K562 (cell line): Measurements from ENCODE around the gene CTSS. TPM values are rescaled to one million over a fixed set of nuclear protein-coding genes. Genes with fewer than 3 reads are reported as not detected.
A peak's percentile ranks its signal among the peaks of the same experiment; 100 is the strongest.

Source experiments
- ATAC-seq: fragments of 200-7000 bp; cut with Tn5 transposase; 3 replicates; pipeline ENCODE4 v1.9.1; 2020; ENCODE audit warnings: moderate library complexity
- BruUV-seq: library from RNA; stranded (reverse); fragments of 400-500 nt; replicated peaks from 2 replicates; lab custom pipeline; 2021; lab: Mats Ljungman, UMichigan
- CTCF ChIA-PET: fragments of 300-600 bp; formaldehyde crosslinking; extraction: SDS; loops from one replicate; lab custom pipeline; 2021; ENCODE audit warnings: low intra/inter-chr PET ratio; lab: Yijun Ruan, JAX
- POLR2A ChIA-PET: fragments of 300-600, 350-650 bp; sonication (Branson Sonifier 250); formaldehyde crosslinking; extraction: SDS; loops from one replicate; lab custom pipeline; 2021; ENCODE audit warnings: antibody characterized with exemption, inconsistent platforms; lab: Yijun Ruan, JAX
- DNase-seq, 4 experiments: peaks; one replicate each; pipeline versions ENCODE4 v3.0.0 to v3.0.0-alpha.2; 2011 to 2018; ENCODE audit warnings: low spot score in 3 of 4, mixed read lengths in 3 of 4; ENCODE audit errors: extremely low read depth in 1 of 4
- FAIRE-seq: peaks from 2 replicates; lab custom pipeline; 2011; peaks lifted over from hg19 to GRCh38; lab: Jason Lieb, UNC
- H2AFZ ChIP-seq: 2 replicates; pipeline ENCODE4 v1.6.0; 2011; ENCODE audit warnings: low read depth, low read length, control low read depth, inconsistent platforms
- H3K27ac ChIP-seq: fragments of 200-600 bp; 3 replicates; pipeline ENCODE4 v1.8.0; 2011; ENCODE audit warnings: low read depth, mild to moderate bottlenecking, control low read depth, inconsistent platforms, low read length, moderate library complexity, mixed read lengths; ENCODE audit errors: extremely low read depth
- H3K27me3 ChIP-seq, 2 experiments: fragments of 300-600 bp in 1 of 2; 2 replicates in 1 of 2; 3 replicates in 1 of 2; pipeline versions ENCODE4 v1.6.0 to v1.8.0; 2011; ENCODE audit warnings: inconsistent platforms in 2 of 2, low read length in 2 of 2, mild to moderate bottlenecking in 1 of 2, mixed read lengths in 1 of 2, moderate library complexity in 1 of 2; ENCODE audit not compliant: control insufficient read depth in 2 of 2, insufficient read depth in 2 of 2
- H3K36me3 ChIP-seq: fragments of 300-600 bp; 3 replicates; pipeline ENCODE4 v1.8.0; 2011; ENCODE audit warnings: mild to moderate bottlenecking, low read length, inconsistent platforms; ENCODE audit not compliant: control insufficient read depth, insufficient read depth
- H3K4me1 ChIP-seq, 2 experiments: fragments of 200-600 bp in 1 of 2; replicated peaks in 1 of 2; 2 replicates in 1 of 2; 3 replicates in 1 of 2; pipeline versions ENCODE4 v1.5.1 to v1.8.0; 2011; ENCODE audit warnings: inconsistent platforms in 2 of 2, low read length in 2 of 2, mild to moderate bottlenecking in 1 of 2, mixed read lengths in 1 of 2, moderate library complexity in 1 of 2; ENCODE audit not compliant: control insufficient read depth in 2 of 2, insufficient read depth in 2 of 2
- H3K4me2 ChIP-seq: 2 replicates; pipeline ENCODE4 v1.6.1; 2011; ENCODE audit warnings: low read length, control low read depth, inconsistent platforms, mixed read lengths; ENCODE audit not compliant: insufficient read depth
- H3K4me3 ChIP-seq: fragments of 200-600 bp; sonication (generic), shearing (Covaris generic); 2 replicates; pipeline ENCODE4 v1.5.1; 2016; ENCODE audit warnings: control low read depth, inconsistent platforms
- H3K79me2 ChIP-seq: fragments of 200-600 bp; 3 replicates; pipeline ENCODE4 v1.8.0; 2011; ENCODE audit warnings: low read length, inconsistent platforms; ENCODE audit not compliant: control insufficient read depth, insufficient read depth
- H3K9ac ChIP-seq, 2 experiments: 2 replicates each; pipeline versions ENCODE4 v1.6.0 to v1.6.1; 2011; ENCODE audit warnings: low read depth in 2 of 2, low read length in 2 of 2, control low read depth in 1 of 2, inconsistent platforms in 1 of 2, mild to moderate bottlenecking in 1 of 2, mixed read lengths in 1 of 2; ENCODE audit not compliant: insufficient read depth in 1 of 2
- H3K9me1 ChIP-seq: one replicate; pipeline ENCODE4 v1.6.0; 2011; ENCODE audit warnings: inconsistent platforms, mild to moderate bottlenecking, low read length, moderate library complexity; ENCODE audit not compliant: control insufficient read depth, insufficient read depth
- H3K9me3 ChIP-seq: replicated peaks from 2 replicates; pipeline ENCODE4 v1.5.1; 2011; ENCODE audit warnings: low read depth, low read length, inconsistent platforms; ENCODE audit not compliant: control insufficient read depth, insufficient read depth
- H4K20me1 ChIP-seq: replicated peaks from 2 replicates; pipeline ENCODE4 v1.6.1; 2011; ENCODE audit warnings: low read length, inconsistent platforms, mixed read lengths; ENCODE audit not compliant: control insufficient read depth, insufficient read depth
- ADNP ChIP-seq: fragments of 200-800 bp; sonication (Bioruptor generic); IDR thresholded peaks from 2 replicates; pipeline ENCODE4 v1.6.1; 2016; ENCODE audit warnings: missing genetic modification characterization, missing compliant biosample characterization
- GTF2E2 ChIP-seq: fragments of 200-800 bp; sonication (Bioruptor generic); IDR thresholded peaks from 2 replicates; pipeline ENCODE4 v1.6.1; 2016; ENCODE audit warnings: missing genetic modification characterization, missing compliant biosample characterization
- PML ChIP-seq: IDR thresholded peaks from 2 replicates; pipeline ENCODE4 v1.6.1; 2012; ENCODE audit warnings: low read length, inconsistent platforms
- SAP30 ChIP-seq: fragments of 200-600 bp; sonication (generic); IDR thresholded peaks from 2 replicates; pipeline ENCODE4 v1.6.1; 2012; ENCODE audit warnings: borderline replicate concordance, low read depth, mild to moderate bottlenecking, moderate library complexity, low read length, control low read depth, inconsistent platforms; ENCODE audit not compliant: insufficient read depth, poor library complexity, severe bottlenecking
- WGBS: fragments of 100-300 bp; shearing (Covaris generic); methylation state at CpG from one replicate; pipeline ENCODE4 v1.1.6; 2016; ENCODE audit warnings: low coverage, mixed read lengths; ENCODE audit not compliant: insufficient coverage; ENCODE audit errors: missing lambda C conversion rate; 5-methylcytosine and 5-hydroxymethylcytosine counted together
- in situ Hi-C: fragments of 300-500 bp; cut with MboI; formaldehyde crosslinking; loops from 4 replicates; pipeline ENCODE4 v1.15.0; 2018; ENCODE audit warnings: inconsistent platforms, mixed read lengths
- intact Hi-C: fragments of 100-400 bp; cut with micrococcal nuclease; formaldehyde crosslinking; loops from 2 replicates; pipeline ENCODE4 v1.14.2; 2022
- polyA plus RNA-seq, 8 experiments: library from polyadenylated mRNA; depleted of rRNA in 4 of 8; stranded (reverse) in 5 of 8; unstranded in 3 of 8; fragments of >200 nt; fragmentation: Nextera tagmentation in 2 of 8; fragmentation: Illumina TruSeq in 1 of 8; extraction: Ambion mirVana in 2 of 8; extraction: Trizol in 1 of 8; gene quantifications; 2 replicates each; pipeline versions ENCODE4 v1.2.1 to v1.2.3, GENCODE V29; 2011 to 2014; ENCODE audit warnings: inconsistent platforms in 1 of 8, missing spikeins in 1 of 8
- total RNA-seq, 7 experiments: library from RNA; depleted of rRNA in 6 of 7; stranded (reverse); fragments of >200 nt in 6 of 7; fragmentation: Illumina TruSeq in 2 of 7; extraction: Trizol in 2 of 7; gene quantifications; 2 replicates each; pipeline versions ENCODE4 v1.2.1 to v1.2.3, GENCODE V29; 2011 to 2021; ENCODE audit warnings: low replicate concordance in 1 of 7
- TF ChIP-seq, protein P1 (sequence below), 2 experiments: fragments of 450-650 bp in 1 of 2; sonication (generic) in 1 of 2; formaldehyde crosslinking in 1 of 2; IDR thresholded peaks; 2 replicates each; pipeline versions ENCODE4 v1.7.1 to v1.9.0; 2016 to 2022; ENCODE audit warnings: inconsistent platforms in 1 of 2, mild to moderate bottlenecking in 1 of 2, missing genetic modification reagents in 1 of 2
- TF ChIP-seq, protein P2 (sequence below): fragments of 450-650 bp; IDR thresholded peaks from 2 replicates; pipeline ENCODE4 v1.6.1; 2016; ENCODE audit warnings: borderline replicate concordance
- TF ChIP-seq, protein P3 (sequence below): fragments of 250-450 bp; sonication (Bioruptor Pico); IDR thresholded peaks from 2 replicates; pipeline ENCODE4 v1.5.0; 2022; ENCODE audit warnings: mild to moderate bottlenecking

CTSS gene
- total and polyA plus RNA-seq, 9 of the 15 experiments (the other 6 are each of a cell fraction or from before 2014, with no cell fraction given): 8.6 to 24.9 (median 10.3) TPM

DNA sequence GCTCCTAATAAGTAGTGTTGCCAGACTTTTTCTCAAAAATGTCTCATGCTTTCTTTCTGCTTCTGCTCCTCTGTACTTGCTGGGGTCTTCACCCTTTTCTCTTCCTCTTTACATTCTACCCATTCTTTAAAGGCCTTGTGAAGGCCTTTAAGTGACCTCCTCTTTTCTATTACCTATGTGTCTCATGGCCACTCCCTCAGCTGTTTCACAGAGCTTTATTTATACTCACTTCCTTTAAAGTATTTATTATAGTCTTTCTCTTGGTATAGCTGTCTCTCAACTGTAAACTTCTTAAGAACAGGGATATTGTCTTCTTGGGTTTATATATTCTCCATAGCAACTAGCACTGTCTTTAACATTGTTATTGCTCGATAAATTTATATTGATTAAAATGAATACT lies 69.4 kb downstream of the CTSS start:
- intact Hi-C loops: loop anchor here (2.0 kb wide), 2 partner anchors 67 to 135 kb away; partner anchors contain the start of gene ENSA
- TF ChIP-seq, protein P1, sequence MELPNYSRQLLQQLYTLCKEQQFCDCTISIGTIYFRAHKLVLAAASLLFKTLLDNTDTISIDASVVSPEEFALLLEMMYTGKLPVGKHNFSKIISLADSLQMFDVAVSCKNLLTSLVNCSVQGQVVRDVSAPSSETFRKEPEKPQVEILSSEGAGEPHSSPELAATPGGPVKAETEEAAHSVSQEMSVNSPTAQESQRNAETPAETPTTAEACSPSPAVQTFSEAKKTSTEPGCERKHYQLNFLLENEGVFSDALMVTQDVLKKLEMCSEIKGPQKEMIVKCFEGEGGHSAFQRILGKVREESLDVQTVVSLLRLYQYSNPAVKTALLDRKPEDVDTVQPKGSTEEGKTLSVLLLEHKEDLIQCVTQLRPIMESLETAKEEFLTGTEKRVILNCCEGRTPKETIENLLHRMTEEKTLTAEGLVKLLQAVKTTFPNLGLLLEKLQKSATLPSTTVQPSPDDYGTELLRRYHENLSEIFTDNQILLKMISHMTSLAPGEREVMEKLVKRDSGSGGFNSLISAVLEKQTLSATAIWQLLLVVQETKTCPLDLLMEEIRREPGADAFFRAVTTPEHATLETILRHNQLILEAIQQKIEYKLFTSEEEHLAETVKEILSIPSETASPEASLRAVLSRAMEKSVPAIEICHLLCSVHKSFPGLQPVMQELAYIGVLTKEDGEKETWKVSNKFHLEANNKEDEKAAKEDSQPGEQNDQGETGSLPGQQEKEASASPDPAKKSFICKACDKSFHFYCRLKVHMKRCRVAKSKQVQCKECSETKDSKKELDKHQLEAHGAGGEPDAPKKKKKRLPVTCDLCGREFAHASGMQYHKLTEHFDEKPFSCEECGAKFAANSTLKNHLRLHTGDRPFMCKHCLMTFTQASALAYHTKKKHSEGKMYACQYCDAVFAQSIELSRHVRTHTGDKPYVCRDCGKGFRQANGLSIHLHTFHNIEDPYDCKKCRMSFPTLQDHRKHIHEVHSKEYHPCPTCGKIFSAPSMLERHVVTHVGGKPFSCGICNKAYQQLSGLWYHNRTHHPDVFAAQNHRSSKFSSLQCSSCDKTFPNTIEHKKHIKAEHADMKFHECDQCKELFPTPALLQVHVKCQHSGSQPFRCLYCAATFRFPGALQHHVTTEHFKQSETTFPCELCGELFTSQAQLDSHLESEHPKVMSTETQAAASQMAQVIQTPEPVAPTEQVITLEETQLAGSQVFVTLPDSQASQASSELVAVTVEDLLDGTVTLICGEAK (IDR thresholded peaks at IDR 0.05): peak; percentile 89
- TF ChIP-seq, protein P1 (CRISPR knock-in tag; IDR thresholded peaks at IDR 0.05): no peak
- TF ChIP-seq, protein P2, sequence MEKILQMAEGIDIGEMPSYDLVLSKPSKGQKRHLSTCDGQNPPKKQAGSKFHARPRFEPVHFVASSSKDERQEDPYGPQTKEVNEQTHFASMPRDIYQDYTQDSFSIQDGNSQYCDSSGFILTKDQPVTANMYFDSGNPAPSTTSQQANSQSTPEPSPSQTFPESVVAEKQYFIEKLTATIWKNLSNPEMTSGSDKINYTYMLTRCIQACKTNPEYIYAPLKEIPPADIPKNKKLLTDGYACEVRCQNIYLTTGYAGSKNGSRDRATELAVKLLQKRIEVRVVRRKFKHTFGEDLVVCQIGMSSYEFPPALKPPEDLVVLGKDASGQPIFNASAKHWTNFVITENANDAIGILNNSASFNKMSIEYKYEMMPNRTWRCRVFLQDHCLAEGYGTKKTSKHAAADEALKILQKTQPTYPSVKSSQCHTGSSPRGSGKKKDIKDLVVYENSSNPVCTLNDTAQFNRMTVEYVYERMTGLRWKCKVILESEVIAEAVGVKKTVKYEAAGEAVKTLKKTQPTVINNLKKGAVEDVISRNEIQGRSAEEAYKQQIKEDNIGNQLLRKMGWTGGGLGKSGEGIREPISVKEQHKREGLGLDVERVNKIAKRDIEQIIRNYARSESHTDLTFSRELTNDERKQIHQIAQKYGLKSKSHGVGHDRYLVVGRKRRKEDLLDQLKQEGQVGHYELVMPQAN: peak; percentile 35; the same call in 1 of the 2 replicates
- TF ChIP-seq PML (0 out of 2 replicates have a peak, but pooled peaks have one; percentile 2), ADNP (tag) (no peak), SAP30 (peak; percentile 16), GTF2E2 (tag) (0 out of 2 replicates have a peak, but pooled peaks have one; percentile 52)
- TF ChIP-seq, protein P3, sequence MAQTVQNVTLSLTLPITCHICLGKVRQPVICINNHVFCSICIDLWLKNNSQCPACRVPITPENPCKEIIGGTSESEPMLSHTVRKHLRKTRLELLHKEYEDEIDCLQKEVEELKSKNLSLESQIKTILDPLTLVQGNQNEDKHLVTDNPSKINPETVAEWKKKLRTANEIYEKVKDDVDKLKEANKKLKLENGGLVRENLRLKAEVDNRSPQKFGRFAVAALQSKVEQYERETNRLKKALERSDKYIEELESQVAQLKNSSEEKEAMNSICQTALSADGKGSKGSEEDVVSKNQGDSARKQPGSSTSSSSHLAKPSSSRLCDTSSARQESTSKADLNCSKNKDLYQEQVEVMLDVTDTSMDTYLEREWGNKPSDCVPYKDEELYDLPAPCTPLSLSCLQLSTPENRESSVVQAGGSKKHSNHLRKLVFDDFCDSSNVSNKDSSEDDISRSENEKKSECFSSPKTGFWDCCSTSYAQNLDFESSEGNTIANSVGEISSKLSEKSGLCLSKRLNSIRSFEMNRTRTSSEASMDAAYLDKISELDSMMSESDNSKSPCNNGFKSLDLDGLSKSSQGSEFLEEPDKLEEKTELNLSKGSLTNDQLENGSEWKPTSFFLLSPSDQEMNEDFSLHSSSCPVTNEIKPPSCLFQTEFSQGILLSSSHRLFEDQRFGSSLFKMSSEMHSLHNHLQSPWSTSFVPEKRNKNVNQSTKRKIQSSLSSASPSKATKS: no peak

More for the DNA sequence above, 69.4 kb downstream of the CTSS start:
- H3K4me3 ChIP-seq: peak overlapping the region; percentile 55
- H3K9me3 ChIP-seq: no peaks in the 10 kb centered on the region
- peak overlapping the region; percentile 55 for H3K27ac ChIP-seq
- no peaks in the 10 kb centered on the region for H3K9me1 ChIP-seq
- ATAC-seq (peak; percentile 27), FAIRE-seq (no peak), DNase-seq (peak in 1 of 4 experiments; percentile 30)
- no peaks in the 10 kb centered on the region; a peak in 1 of 5 replicates for H3K4me1 ChIP-seq
- no peaks in the 10 kb centered on the region for H3K27me3 ChIP-seq
- H4K20me1 ChIP-seq: no peaks in the 10 kb centered on the region
- CTCF ChIA-PET: no interaction called here
- in situ Hi-C loops: no loop called here
- WGBS: 5% methylated on average over 1 of the region's 1 CpG
- peaks cover 29% of the 10 kb centered on the region for H3K36me3 ChIP-seq
- peak overlapping the region; percentile 68 for H3K4me2 ChIP-seq
- POLR2A ChIA-PET: interaction anchor here (0.5 to 2.3 kb wide), 7 partner anchors 17 to 273 kb away, joined by 3 to 10 read pairs (median 3); partner anchors contain the start of gene MCL1
- H3K79me2 ChIP-seq: peaks cover 28% of the 10 kb centered on the region
- no peak overlapping the region for H2AFZ ChIP-seq
- TSS peak; percentile 55 for BruUV-seq
- H3K9ac ChIP-seq: peak overlapping the region in 1 of 2 experiments; percentile 70; a peak in 2 of 4 replicates
